GM19438 (cell line): ENCODE data around the gene NKD2.
"Not testable (repeated sequence)": the region's sequence is repeated elsewhere in the genome, so short reads cannot be mapped to it uniquely, and the experiment has no call there.

Source experiments
- ATAC-seq: cut with Tn5 transposase; IDR thresholded peaks from one replicate; pipeline ENCODE4 v1.9.1; 2021; ENCODE audit warnings: low read depth; ENCODE audit not compliant: unreplicated experiment

NKD2 gene

GRCh38 chr5:1083026-1083425 lies 74.4 kb downstream of the NKD2 start:
- not testable (repeated sequence) for ATAC-seq

- no peak for ATAC-seq
Measured at GRCh38 chr5:1083823-1084605, 75.4 kb downstream of the NKD2 start.

- no peak for ATAC-seq
Measured at GRCh38 chr5:1085391-1085790, 76.8 kb downstream of the NKD2 start.

GRCh38 chr5:1086137-1086536 lies 77.5 kb downstream of the NKD2 start:
- no peak for ATAC-seq

GRCh38 chr5:1086871-1087270 lies 78.3 kb downstream of the NKD2 start:
- ATAC-seq, result no peak

- no peak for ATAC-seq
Measured at GRCh38 chr5:1087428-1087827, 78.8 kb downstream of the NKD2 start.

- ATAC-seq, result no peak
Measured at GRCh38 chr5:1088031-1088430, 79.4 kb downstream of the NKD2 start.
